Osteocyte (in vitro differentiated cells): ENCODE data around the gene SUPT3H. TPM values are rescaled to one million over a fixed set of nuclear protein-coding genes. Genes with fewer than 3 reads are reported as not detected.

Experiments used
- DNase-seq: peaks from one replicate; pipeline ENCODE4 v3.0.0; 2021; ENCODE audit warnings: mixed read lengths; ENCODE audit not compliant: unreplicated experiment; ENCODE audit errors: extremely low spot score
- H3K27ac Mint-ChIP-seq: one replicate; pipeline ENCODE4 v1.8.0; 2021; ENCODE audit warnings: mild to moderate bottlenecking, mixed read lengths; ENCODE audit not compliant: unreplicated experiment
- H3K27me3 Mint-ChIP-seq: one replicate; pipeline ENCODE4 v1.8.0; 2021; ENCODE audit warnings: mixed read lengths; ENCODE audit not compliant: unreplicated experiment
- H3K36me3 Mint-ChIP-seq: one replicate; pipeline ENCODE4 v1.8.0; 2021; ENCODE audit warnings: mixed read lengths; ENCODE audit not compliant: unreplicated experiment
- H3K4me1 Mint-ChIP-seq: one replicate; pipeline ENCODE4 v1.8.0; 2021; ENCODE audit warnings: mixed read lengths; ENCODE audit not compliant: unreplicated experiment
- H3K4me3 Mint-ChIP-seq: one replicate; pipeline ENCODE4 v1.8.0; 2021; ENCODE audit warnings: mild to moderate bottlenecking, moderate library complexity, mixed read lengths; ENCODE audit not compliant: unreplicated experiment
- H3K9me3 Mint-ChIP-seq: one replicate; pipeline ENCODE4 v1.8.0; 2021; ENCODE audit warnings: mixed read lengths; ENCODE audit not compliant: unreplicated experiment
- CTCF ChIP-seq: fragments of 200-600 bp; sonication (generic); IDR thresholded peaks from 2 replicates; pipeline ENCODE4 v1.5.0; 2021; ENCODE audit warnings: antibody characterized with exemption, mild to moderate bottlenecking, moderate library complexity
- total RNA-seq: library from RNA; stranded (reverse); gene quantifications from 2 replicates; pipeline ENCODE4 v1.2.1, GENCODE V29; 2021

The SUPT3H gene
- total RNA-seq, 1 donor from 2014 or later = 13.2 TPM

GRCh38 chr6:45209762-45210161 lies 168.0 kb downstream of the SUPT3H start:
- Mint-ChIP-seq H3K27me3 (no peaks in the 10 kb centered on the region), H3K4me3 (no peak overlapping the region), H3K4me1 (no peaks in the 10 kb centered on the region), H3K9me3 (peaks cover 22% of the 10 kb centered on the region), H3K27ac (no peak overlapping the region), H3K36me3 (peaks cover 13% of the 10 kb centered on the region)
- no peak for TF ChIP-seq CTCF
- no peak for DNase-seq

- TF ChIP-seq CTCF = no peak
- no peak for DNase-seq
- Mint-ChIP-seq H3K9me3 (peaks cover 21% of the 10 kb centered on the region), H3K27me3 (no peaks in the 10 kb centered on the region), H3K36me3 (peaks cover 13% of the 10 kb centered on the region), H3K4me1 (no peaks in the 10 kb centered on the region), H3K27ac (no peak overlapping the region), H3K4me3 (no peak overlapping the region)
Measured at GRCh38 chr6:45206793-45207492, 170.8 kb downstream of the SUPT3H start.

GRCh38 chr6:45201484-45201883 lies 176.2 kb downstream of the SUPT3H start:
- Mint-ChIP-seq H3K4me3 (no peak overlapping the region), H3K27ac (no peak overlapping the region), H3K4me1 (peaks cover 3% of the 10 kb centered on the region), H3K27me3 (no peaks in the 10 kb centered on the region), H3K9me3 (no peaks in the 10 kb centered on the region), H3K36me3 (no peaks in the 10 kb centered on the region)
- TF ChIP-seq CTCF = no peak
- no peak for DNase-seq

- peaks cover 12% of the 10 kb centered on the region for H3K4me1 Mint-ChIP-seq
- TF ChIP-seq CTCF = no peak
- H3K27me3 Mint-ChIP-seq = no peaks in the 10 kb centered on the region
- no peak for DNase-seq
- H3K9me3 Mint-ChIP-seq = no peaks in the 10 kb centered on the region
- no peak overlapping the region for H3K27ac Mint-ChIP-seq
- no peak overlapping the region for H3K4me3 Mint-ChIP-seq
- no peaks in the 10 kb centered on the region for H3K36me3 Mint-ChIP-seq
Measured at GRCh38 chr6:45200510-45200909, 177.2 kb downstream of the SUPT3H start.

GRCh38 chr6:45199554-45199953 lies 178.2 kb downstream of the SUPT3H start:
- Mint-ChIP-seq H3K27me3 (no peaks in the 10 kb centered on the region), H3K4me3 (no peak overlapping the region), H3K9me3 (no peaks in the 10 kb centered on the region), H3K27ac (no peak overlapping the region), H3K36me3 (no peaks in the 10 kb centered on the region), H3K4me1 (peaks cover 12% of the 10 kb centered on the region)
- DNase-seq = no peak
- no peak for TF ChIP-seq CTCF
